ENCODE data around the gene ALDH1A2.

GRCh38 chr15:57922776-57923175, 142.7 kb downstream of the ALDH1A2 start:
- no peak for TF ChIP-seq CTCF (optimal IDR thresholded peaks at IDR 0.05 in 1 of 3, IDR thresholded peaks at IDR 0.05 in 1 of 3, conservative IDR thresholded peaks at IDR 0.05 in 1 of 3; ENCODE audit: extremely low read depth in 1 of 3, insufficient read depth in 2 of 3, low read length in 3 of 3)
- TF ChIP-seq EZH2 (IDR thresholded peaks at IDR 0.05; ENCODE audit: low read length), result no peak

All from keratinocyte (primary cell).